ENCODE data around the gene ANKRD63. TPM values are rescaled to one million over a fixed set of nuclear protein-coding genes. Genes with fewer than 3 reads are reported as not detected.

ANKRD63 gene, protein sequence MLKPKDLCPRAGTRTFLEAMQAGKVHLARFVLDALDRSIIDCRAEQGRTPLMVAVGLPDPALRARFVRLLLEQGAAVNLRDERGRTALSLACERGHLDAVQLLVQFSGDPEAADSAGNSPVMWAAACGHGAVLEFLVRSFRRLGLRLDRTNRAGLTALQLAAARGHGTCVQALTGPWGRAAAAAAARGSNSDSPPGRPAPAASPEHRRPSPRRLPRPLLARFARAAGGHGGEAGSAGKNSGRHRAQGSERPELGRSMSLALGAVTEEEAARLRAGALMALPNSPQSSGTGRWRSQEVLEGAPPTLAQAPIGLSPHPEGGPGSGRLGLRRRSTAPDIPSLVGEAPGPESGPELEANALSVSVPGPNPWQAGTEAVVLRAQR
- total RNA-seq (2021; fragmentation: NEBNext Ultra II Directional; extraction: Animal tissue kit (Norgen Biotek cat#: 25700)), result 0.26 TPM in 1 of 2 replicates, not detected in the other
- 0.16 and 0.18 TPM in 2 replicates for polyA plus RNA-seq (2011; rRNA removed)
- polyA plus RNA-seq (2011; cell fraction: cytosol; rRNA removed), result 0.22 TPM
- 0.94 TPM for polyA plus RNA-seq (2011; cell fraction: nucleus; rRNA removed)
- polyA plus RNA-seq (2012, experiment 1 of 2), result 0.16 to 0.21 TPM in 2 of 4 replicates, not detected in the others
- not detected for polyA plus RNA-seq (2012, experiment 2 of 2)
- polyA plus RNA-seq (2013, experiment 1 of 2), result not detected
- polyA plus RNA-seq (2013, experiment 2 of 2), result 0.04 TPM
- polyA minus RNA-seq (2011; rRNA and poly(A)+ RNA removed), result not detected in 2 replicates
- polyA minus RNA-seq (2011; cell fraction: cytosol; rRNA and poly(A)+ RNA removed), result not detected
- polyA minus RNA-seq (2011; cell fraction: nucleus; rRNA and poly(A)+ RNA removed), result 2.1 TPM
- long read RNA-seq, experiment 1, result 0 reads
- long read RNA-seq, experiment 2, result 0 reads

DNA sequence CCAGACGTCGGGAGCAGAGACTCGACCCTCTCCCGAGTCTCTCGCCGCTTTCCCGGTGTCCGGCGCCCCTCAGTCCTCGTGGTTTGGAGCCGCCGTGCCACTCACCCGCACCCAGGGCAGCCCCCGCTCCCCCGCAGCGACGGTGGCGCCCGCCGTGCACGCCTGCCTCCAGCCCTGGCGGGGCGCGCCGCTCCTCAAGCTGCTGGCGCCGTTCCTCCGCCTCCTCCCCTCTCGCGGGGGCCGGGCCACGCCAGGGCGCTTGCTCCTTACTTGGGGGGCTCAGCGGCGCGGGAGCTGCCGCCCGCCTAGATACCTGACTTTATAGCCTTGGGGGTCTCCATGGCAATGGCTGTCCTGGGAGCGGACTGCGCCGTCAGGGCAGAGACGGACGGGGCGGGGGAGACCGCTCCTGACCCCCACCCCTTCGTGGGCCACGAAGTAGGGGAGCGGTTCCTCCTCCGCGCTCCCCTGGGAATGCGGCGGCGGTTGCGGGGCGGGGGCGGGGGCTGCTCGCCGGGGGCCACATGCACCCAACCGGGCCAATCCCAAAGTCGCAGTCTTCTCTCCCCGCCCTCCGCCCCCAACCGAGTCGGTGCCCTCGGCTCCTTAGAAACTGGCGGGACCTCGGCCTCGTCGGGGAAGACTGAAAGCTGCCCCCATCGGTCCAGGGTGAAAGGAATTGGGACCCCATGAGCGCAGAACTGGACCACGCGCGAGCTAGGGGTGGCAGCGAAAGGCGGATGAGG is at the start of gene ANKRD63:
ANKRD63 (minus strand) TSS at position 196 of the 746 bp plus-strand sequence. CDS start 478 bp downstream, outside the sequence.
- Histone ChIP-seq H3K23me2 (ENCODE audit: low read depth, low read length) (peaks cover 22% of the 10 kb centered on the region; the same call in 1 of the 2 replicates), H3K27me3 (replicated peaks in 1 of 4; ENCODE audit: control insufficient read depth in 3 of 4, extremely low read depth in 1 of 4, insufficient read depth in 3 of 4, low read length in 3 of 4) (peaks cover 40 to 69% (median 54%) of the 10 kb centered on the region in 4 experiments), H2AK5ac (ENCODE audit: low read depth, low read length) (no peak within 1 kb of the TSS), H2BK5ac (ENCODE audit: low read depth, low read length) (peak within 1 kb of the TSS; percentile 60; the same call in 1 of the 2 replicates), H3K56ac (replicated peaks; ENCODE audit: insufficient read length, low read depth, low read length) (no peak within 1 kb of the TSS), H3K79me1 (ENCODE audit: low read depth, low read length) (no peaks in the 10 kb centered on the region; the same call in 1 of the 2 replicates), H3K4ac (replicated peaks; ENCODE audit: insufficient read length, low read depth, low read length) (no peak within 1 kb of the TSS), H3K4me2 (ENCODE audit: insufficient read depth in 1 of 2, low read depth in 2 of 2, low read length in 2 of 2) (peak within 1 kb of the TSS; percentile 78 to 97), H3K23ac (ENCODE audit: insufficient read length) (no peak within 1 kb of the TSS), H3K79me2 (ENCODE audit: control insufficient read depth in 1 of 2, insufficient read depth in 2 of 2, low read length in 2 of 2) (no peaks in the 10 kb centered on the region), H3K9me3 (ENCODE audit: insufficient read depth in 2 of 2, low read depth in 1 of 2, low read length in 1 of 2) (no peaks in the 10 kb centered on the region), H2BK120ac (replicated peaks; ENCODE audit: low read depth, low read length) (no peak within 1 kb of the TSS), H3K9ac (replicated peaks in 1 of 4; ENCODE audit: extremely low read depth in 1 of 4, low read depth in 3 of 4, low read length in 3 of 4) (no peak within 1 kb of the TSS), H3K27ac (ENCODE audit: low read depth, low read length) (no peak within 1 kb of the TSS), H4K8ac (ENCODE audit: extremely low read depth, insufficient read depth, low read length) (peak within 1 kb of the TSS; percentile 58; the same call in 1 of the 2 replicates), H3K14ac (ENCODE audit: insufficient read length) (no peak within 1 kb of the TSS), H3K18ac (ENCODE audit: extremely low read depth, low read length) (peak within 1 kb of the TSS; percentile 95), H4K5ac (ENCODE audit: insufficient read length, low read depth, low read length) (no peak within 1 kb of the TSS), H4K20me1 (replicated peaks in 1 of 2; ENCODE audit: control insufficient read depth in 1 of 2, insufficient read depth in 2 of 2, low read length in 2 of 2) (no peaks in the 10 kb centered on the region), H2BK15ac (ENCODE audit: low read length) (peak within 1 kb of the TSS; percentile 61; the same call in 1 of the 2 replicates), H3K4me3 (ENCODE audit: extremely low read depth in 1 of 4, insufficient read depth in 2 of 4, low read depth in 3 of 4, low read length in 4 of 4) (peak within 1 kb of the TSS; percentile 21 to 61 (median 32)), H2AFZ (ENCODE audit: low read length) (peak within 1 kb of the TSS; percentile 49; the same call in 1 of the 2 replicates), H2BK20ac (ENCODE audit: low read length) (peak within 1 kb of the TSS; percentile 48; the same call in 1 of the 2 replicates), H3K36me3 (ENCODE audit: control insufficient read depth in 2 of 4, insufficient read depth in 4 of 4, low read length in 3 of 4) (peaks cover 0 to 15% (median 0%) of the 10 kb centered on the region in 4 experiments; a peak in 1 of 8 replicates), H4K91ac (replicated peaks; ENCODE audit: insufficient read length, low read length) (peak within 1 kb of the TSS; percentile 76), H3K4me1 (replicated peaks in 1 of 4; ENCODE audit: control insufficient read depth in 3 of 4, insufficient read depth in 4 of 4, low read length in 3 of 4) (peaks cover 17 to 47% (median 34%) of the 10 kb centered on the region in 4 experiments), H2BK12ac (ENCODE audit: low read depth, low read length) (peak within 1 kb of the TSS; percentile 90; the same call in 1 of the 2 replicates)
- CTCF ChIA-PET (ENCODE audit: partially characterized antibody), result interaction anchor here (0.6 to 16.2 kb wide), 11 partner anchors 9 to 559 kb away, joined by 3 to 518 read pairs (median 4); partner anchors contain the start of genes CCDC9B, INAFM2 and PLCB2
- FAIRE-seq (no peak), DNase-seq (ENCODE audit: low read depth in 1 of 2, low spot score in 2 of 2) (no peak)
- WGBS, 2 experiments (ENCODE audit: extremely low coverage in 1 of 2, insufficient coverage in 1 of 2, insufficient read length in 1 of 2, insufficient replicate concordance in 2 of 2, low coverage in 1 of 2, low lambda C conversion rate in 2 of 2, missing lambda C conversion rate in 1 of 2), result 1% methylated on average over 32 of the region's 76 CpGs; no CpG with 5 or more reads in 1 of the 2 experiments
- POLR2A ChIA-PET (ENCODE audit: partially characterized antibody), result interaction anchor here (0.9 to 3.5 kb wide), 8 partner anchors 8 to 40 kb away, joined by 3 to 16 read pairs (median 4); partner anchors contain the start of gene PLCB2
- TF ChIP-seq KDM4A (IDR thresholded peaks at IDR 0.05; ENCODE audit: low read depth, low read length, severe bottlenecking), result no peak
- TF ChIP-seq, protein P1, sequence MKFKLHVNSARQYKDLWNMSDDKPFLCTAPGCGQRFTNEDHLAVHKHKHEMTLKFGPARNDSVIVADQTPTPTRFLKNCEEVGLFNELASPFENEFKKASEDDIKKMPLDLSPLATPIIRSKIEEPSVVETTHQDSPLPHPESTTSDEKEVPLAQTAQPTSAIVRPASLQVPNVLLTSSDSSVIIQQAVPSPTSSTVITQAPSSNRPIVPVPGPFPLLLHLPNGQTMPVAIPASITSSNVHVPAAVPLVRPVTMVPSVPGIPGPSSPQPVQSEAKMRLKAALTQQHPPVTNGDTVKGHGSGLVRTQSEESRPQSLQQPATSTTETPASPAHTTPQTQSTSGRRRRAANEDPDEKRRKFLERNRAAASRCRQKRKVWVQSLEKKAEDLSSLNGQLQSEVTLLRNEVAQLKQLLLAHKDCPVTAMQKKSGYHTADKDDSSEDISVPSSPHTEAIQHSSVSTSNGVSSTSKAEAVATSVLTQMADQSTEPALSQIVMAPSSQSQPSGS (IDR thresholded peaks at IDR 0.05; ENCODE audit: low read length), result no peak

Measured in H1 (cell line).